Duodenal mucosa (tissue), 2 donors: ENCODE results near the gene GABBR2.
"Not testable (repeated sequence)": the region's sequence is repeated elsewhere in the genome, so short reads cannot be mapped to it uniquely, and the experiment has no call there.

Source experiments
- H3K27ac ChIP-seq: one replicate; pipeline ENCODE4 v1.7.0; 2013; ENCODE audit warnings: low read depth, low read length
- H3K27me3 ChIP-seq, 2 donors: one replicate each; pipeline ENCODE4 v1.7.0; 2013; ENCODE audit warnings: low read length in 2 of 2, control low read depth in 1 of 2; ENCODE audit not compliant: insufficient read depth in 2 of 2, control insufficient read depth in 1 of 2
- H3K36me3 ChIP-seq, 2 donors: one replicate each; pipeline ENCODE4 v1.7.0; 2013; ENCODE audit warnings: low read length in 2 of 2, control low read depth in 1 of 2; ENCODE audit not compliant: insufficient read depth in 2 of 2, control insufficient read depth in 1 of 2
- H3K4me1 ChIP-seq, 2 donors: one replicate each; pipeline ENCODE4 v1.7.0; 2013; ENCODE audit warnings: low read length in 2 of 2, control low read depth in 1 of 2; ENCODE audit not compliant: insufficient read depth in 2 of 2, control insufficient read depth in 1 of 2
- H3K4me3 ChIP-seq, 2 donors: one replicate each; pipeline ENCODE4 v1.7.0; 2013; ENCODE audit warnings: low read length in 2 of 2, low read depth in 1 of 2
- H3K9ac ChIP-seq, 2 donors: one replicate each; pipeline ENCODE4 v1.7.0; 2013; ENCODE audit warnings: low read length in 2 of 2, low read depth in 1 of 2
- H3K9me3 ChIP-seq, 2 donors: one replicate each; pipeline ENCODE4 v1.7.0; 2013; ENCODE audit warnings: low read length in 2 of 2, control low read depth in 1 of 2; ENCODE audit not compliant: control insufficient read depth in 1 of 2

The GABBR2 gene

GRCh38 chr9:98269652-98270051 is 439.1 kb downstream of the GABBR2 start:
- H3K36me3 ChIP-seq, H3K4me1 ChIP-seq, H3K27me3 ChIP-seq, H3K9ac ChIP-seq, H3K27ac ChIP-seq, H3K9me3 ChIP-seq, H3K4me3 ChIP-seq: not testable (repeated sequence)

GRCh38 chr9:98267556-98267955 is 441.2 kb downstream of the GABBR2 start:
- not testable (repeated sequence) for H3K4me3 ChIP-seq, H3K4me1 ChIP-seq, H3K27ac ChIP-seq, H3K27me3 ChIP-seq, H3K9me3 ChIP-seq, H3K9ac ChIP-seq, H3K36me3 ChIP-seq

GRCh38 chr9:98264516-98264915 is 444.2 kb downstream of the GABBR2 start:
- H3K27ac ChIP-seq = no peak overlapping the region
- no peak overlapping the region for H3K4me3 ChIP-seq
- no peaks in the 10 kb centered on the region for H3K36me3 ChIP-seq
- no peaks in the 10 kb centered on the region for H3K27me3 ChIP-seq
- no peaks in the 10 kb centered on the region for H3K9me3 ChIP-seq
- H3K4me1 ChIP-seq = no peaks in the 10 kb centered on the region
- H3K9ac ChIP-seq = no peak overlapping the region

- no peaks in the 10 kb centered on the region for H3K4me1 ChIP-seq
- H3K36me3 ChIP-seq = no peaks in the 10 kb centered on the region
- H3K27me3 ChIP-seq = no peaks in the 10 kb centered on the region
- H3K9me3 ChIP-seq = no peaks in the 10 kb centered on the region
- no peak overlapping the region for H3K4me3 ChIP-seq
- H3K27ac ChIP-seq = no peak overlapping the region
- no peak overlapping the region for H3K9ac ChIP-seq
Measured at GRCh38 chr9:98263482-98264357, 445.0 kb downstream of the GABBR2 start.

- H3K4me1 ChIP-seq = no peaks in the 10 kb centered on the region
- H3K27me3 ChIP-seq = no peaks in the 10 kb centered on the region
- H3K9me3 ChIP-seq = no peaks in the 10 kb centered on the region
- no peak overlapping the region for H3K9ac ChIP-seq
- H3K27ac ChIP-seq = no peak overlapping the region
- no peaks in the 10 kb centered on the region for H3K36me3 ChIP-seq
- H3K4me3 ChIP-seq = no peak overlapping the region
Measured at GRCh38 chr9:98263080-98263479, 445.7 kb downstream of the GABBR2 start.

- no peak overlapping the region for H3K9ac ChIP-seq
- H3K27me3 ChIP-seq = no peaks in the 10 kb centered on the region
- H3K27ac ChIP-seq = no peak overlapping the region
- H3K9me3 ChIP-seq = no peaks in the 10 kb centered on the region
- H3K4me1 ChIP-seq = no peaks in the 10 kb centered on the region
- no peaks in the 10 kb centered on the region for H3K36me3 ChIP-seq
- H3K4me3 ChIP-seq = no peak overlapping the region
Measured at GRCh38 chr9:98262056-98262455, 446.7 kb downstream of the GABBR2 start.

- H3K4me1 ChIP-seq = peaks cover 0 to 2% of the 10 kb centered on the region in 2 donors
Measured at GRCh38 chr9:98260635-98261034, 448.1 kb downstream of the GABBR2 start.

GRCh38 chr9:98259791-98260190 is 448.9 kb downstream of the GABBR2 start:
- Histone ChIP-seq H3K9me3 (no peaks in the 10 kb centered on the region), H3K4me3 (no peak overlapping the region), H3K36me3 (no peaks in the 10 kb centered on the region), H3K9ac (no peak overlapping the region), H3K27me3 (no peaks in the 10 kb centered on the region), H3K27ac (no peak overlapping the region), H3K4me1 (peaks cover 1 to 5% of the 10 kb centered on the region in 2 donors)

More at GRCh38 chr9:98260635-98261034, 448.1 kb downstream of the GABBR2 start:
- Histone ChIP-seq H3K27ac (no peak overlapping the region), H3K9ac (no peak overlapping the region), H3K9me3 (no peaks in the 10 kb centered on the region), H3K36me3 (no peaks in the 10 kb centered on the region), H3K27me3 (no peaks in the 10 kb centered on the region), H3K4me3 (no peak overlapping the region)

GRCh38 chr9:98256756-98257155 is 452.0 kb downstream of the GABBR2 start:
- Histone ChIP-seq H3K9me3 (no peaks in the 10 kb centered on the region), H3K27me3 (no peaks in the 10 kb centered on the region), H3K9ac (peak overlapping the region; percentile 88 to 99), H3K4me3 (peak overlapping the region; percentile 91 to 96), H3K27ac (no peak overlapping the region), H3K36me3 (peaks cover 0 to 4% of the 10 kb centered on the region in 2 donors), H3K4me1 (peaks cover 24 to 29% of the 10 kb centered on the region in 2 donors)

- peaks cover 0 to 7% of the 10 kb centered on the region in 2 donors for H3K36me3 ChIP-seq
- H3K9ac ChIP-seq = peak within 1 kb of the TSS; percentile 88 to 99
- H3K4me3 ChIP-seq = peak within 1 kb of the TSS; percentile 91 to 96
- no peaks in the 10 kb centered on the region for H3K27me3 ChIP-seq
- peak within 1 kb of the TSS; percentile 98 for H3K27ac ChIP-seq
- H3K9me3 ChIP-seq = no peaks in the 10 kb centered on the region
- peaks cover 24 to 32% of the 10 kb centered on the region in 2 donors for H3K4me1 ChIP-seq
Measured at GRCh38 chr9:98255578-98256296, 453.0 kb downstream of the GABBR2 start, which contains the start of gene TBC1D2. Gene TBC1D2 (minus strand): TSS chr9:98255649. CDS start chr9:98255541, 108 bp downstream.
